ACC112 (cell line): ENCODE measurements around the gene NKX2-3.

Experiments used
- H2AFZ ChIP-seq: fragments of 200-600 bp; sonication (generic); one replicate; pipeline ENCODE4 v1.6.0; 2017; ENCODE audit warnings: antibody characterized with exemption, low read length; ENCODE audit not compliant: unreplicated experiment
- H3K27ac ChIP-seq: fragments of 200-600 bp; sonication (generic); 2 replicates; pipeline ENCODE4 v1.5.1; 2014; ENCODE audit warnings: low read depth, mild to moderate bottlenecking, antibody characterized with exemption, low read length, moderate library complexity
- H3K27me3 ChIP-seq: fragments of 200-600 bp; sonication (generic); 2 replicates; pipeline ENCODE4 v1.6.1; 2014; ENCODE audit warnings: mild to moderate bottlenecking, antibody characterized with exemption, low read length, moderate library complexity, mixed read lengths; ENCODE audit not compliant: insufficient read depth
- H3K36me3 ChIP-seq: fragments of 200-600 bp; sonication (generic); 2 replicates; pipeline ENCODE4 v1.6.1; 2016; ENCODE audit warnings: mild to moderate bottlenecking, antibody characterized with exemption, low read length, moderate library complexity, mixed read lengths; ENCODE audit not compliant: insufficient read depth
- H3K4me1 ChIP-seq: fragments of 200-600 bp; sonication (generic); one replicate; pipeline ENCODE4 v1.6.1; 2016; ENCODE audit warnings: low read length, mixed read lengths; ENCODE audit not compliant: insufficient read depth, unreplicated experiment, control insufficient read depth
- H3K4me3 ChIP-seq: fragments of 200-600 bp; sonication (generic); 2 replicates; pipeline ENCODE4 v1.5.1; 2014; ENCODE audit warnings: mild to moderate bottlenecking, low read depth, low read length
- H3K79me2 ChIP-seq: fragments of 200-600 bp; sonication (generic); one replicate; pipeline ENCODE4 v1.6.0; 2016; ENCODE audit warnings: low read length; ENCODE audit not compliant: control insufficient read depth, unreplicated experiment, insufficient read depth

The NKX2-3 gene

DNA sequence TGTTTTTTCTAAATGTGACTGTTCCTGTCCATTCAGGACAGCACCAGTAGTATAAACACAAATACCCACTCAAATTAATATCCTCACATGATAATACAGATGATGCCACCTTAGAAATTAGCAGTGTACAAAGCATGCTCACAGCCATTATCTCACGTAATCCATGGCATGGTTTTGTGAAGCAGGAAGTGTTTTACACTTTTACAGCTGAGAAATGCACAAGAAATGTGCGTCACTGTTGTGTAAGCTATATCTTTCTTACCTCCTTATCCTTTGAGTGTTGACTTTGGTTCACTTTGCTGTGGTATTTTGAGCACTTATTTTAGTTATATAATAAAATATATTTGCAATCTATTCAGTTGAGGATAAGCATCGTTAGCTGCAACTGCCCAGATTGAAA, 31.6 kb downstream of the NKX2-3 start:
- H3K27ac ChIP-seq, result no peak overlapping the region

DNA sequence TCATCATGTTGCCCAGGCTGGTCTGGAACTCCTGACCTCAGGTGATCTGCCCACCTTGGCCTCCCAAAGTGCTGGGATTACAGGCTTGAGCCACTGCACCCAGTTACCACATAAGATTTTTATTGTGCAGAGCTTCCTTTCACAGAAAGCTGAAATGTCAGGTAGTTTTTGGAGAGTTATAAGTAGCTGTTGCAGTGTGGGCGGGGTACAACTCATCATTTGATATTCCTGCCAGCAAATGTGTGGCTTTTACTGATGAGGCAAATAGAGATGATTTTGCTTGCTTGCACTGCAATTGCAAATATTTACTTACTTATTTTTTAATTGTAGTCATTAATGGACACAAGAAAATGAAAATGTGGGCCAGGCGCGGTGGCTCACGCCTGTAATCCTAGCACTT, 32.4 kb downstream of the NKX2-3 start:
- Histone ChIP-seq H3K4me1 (no peaks in the 10 kb centered on the region), H3K79me2 (no peaks in the 10 kb centered on the region), H3K27me3 (peaks cover 47% of the 10 kb centered on the region), H3K27ac (no peak overlapping the region), H3K36me3 (no peaks in the 10 kb centered on the region), H2AFZ (no peak overlapping the region), H3K4me3 (no peak overlapping the region)

More for the DNA sequence above, 31.6 kb downstream of the NKX2-3 start:
- peaks cover 39% of the 10 kb centered on the region for H3K27me3 ChIP-seq
- no peak overlapping the region for H3K4me3 ChIP-seq
- H3K4me1 ChIP-seq, result no peaks in the 10 kb centered on the region
- H2AFZ ChIP-seq, result no peak overlapping the region
- no peaks in the 10 kb centered on the region for H3K79me2 ChIP-seq
- H3K36me3 ChIP-seq, result no peaks in the 10 kb centered on the region

DNA sequence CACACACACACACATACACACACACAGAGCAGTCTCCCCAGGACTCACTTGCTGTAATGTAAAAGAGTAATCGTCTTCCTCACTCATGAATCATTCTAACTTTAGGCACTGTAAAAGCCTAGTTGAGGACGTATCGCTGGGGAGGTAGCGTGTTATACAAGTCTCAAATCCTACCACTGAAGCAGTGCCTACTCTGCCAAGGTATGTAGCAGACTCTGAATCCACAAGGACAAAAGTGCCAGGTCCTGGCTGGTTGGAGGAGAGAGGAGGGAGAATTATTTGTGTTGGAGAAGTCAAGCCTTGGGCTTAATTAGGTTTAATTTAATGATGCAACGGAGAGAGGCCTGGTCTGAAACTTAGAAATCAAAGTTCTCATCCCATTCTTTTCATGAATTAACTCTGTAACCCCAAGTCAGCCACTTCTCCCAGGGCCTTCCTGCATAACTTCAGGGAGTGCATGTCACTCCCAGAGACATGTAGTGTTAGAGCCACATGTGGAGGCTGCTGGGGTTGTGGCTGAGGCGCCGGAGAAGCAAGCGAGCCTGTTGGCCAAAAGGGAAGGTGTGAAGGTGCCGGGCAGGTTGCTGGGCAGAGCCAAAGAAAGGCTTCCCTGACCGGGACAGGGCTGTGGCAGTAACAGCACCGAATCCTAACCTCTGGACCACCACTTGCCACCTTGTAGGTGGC, 36.7 kb downstream of the NKX2-3 start:
- Histone ChIP-seq H3K27ac (no peak overlapping the region), H2AFZ (no peak overlapping the region), H3K27me3 (peaks cover 42% of the 10 kb centered on the region), H3K79me2 (no peaks in the 10 kb centered on the region), H3K4me3 (no peak overlapping the region), H3K4me1 (no peaks in the 10 kb centered on the region), H3K36me3 (no peaks in the 10 kb centered on the region)

DNA sequence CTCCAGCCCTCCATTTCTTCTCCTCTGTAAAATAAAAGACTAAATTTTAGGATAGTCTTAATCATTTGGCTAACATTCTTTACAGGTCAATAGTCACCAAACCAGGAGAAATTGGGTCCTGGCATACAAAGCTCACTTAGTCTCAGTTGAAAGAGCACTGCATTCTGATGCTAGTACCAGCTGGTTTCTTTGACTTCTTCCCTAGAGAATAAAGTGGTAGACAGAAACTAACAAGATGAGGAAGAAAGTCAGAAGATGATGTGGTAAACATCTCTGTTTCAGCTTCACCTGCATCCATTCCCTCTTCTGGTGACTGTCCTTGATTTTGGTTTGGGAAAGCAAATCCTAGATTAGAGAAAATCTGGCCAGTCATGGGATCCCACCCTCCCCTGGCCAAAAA, 37.2 kb downstream of the NKX2-3 start:
- H3K4me3 ChIP-seq, result no peak overlapping the region
- H3K79me2 ChIP-seq, result no peaks in the 10 kb centered on the region
- no peak overlapping the region for H3K27ac ChIP-seq
- no peaks in the 10 kb centered on the region for H3K36me3 ChIP-seq
- peaks cover 42% of the 10 kb centered on the region for H3K27me3 ChIP-seq
- H2AFZ ChIP-seq, result no peak overlapping the region
- H3K4me1 ChIP-seq, result no peaks in the 10 kb centered on the region

DNA sequence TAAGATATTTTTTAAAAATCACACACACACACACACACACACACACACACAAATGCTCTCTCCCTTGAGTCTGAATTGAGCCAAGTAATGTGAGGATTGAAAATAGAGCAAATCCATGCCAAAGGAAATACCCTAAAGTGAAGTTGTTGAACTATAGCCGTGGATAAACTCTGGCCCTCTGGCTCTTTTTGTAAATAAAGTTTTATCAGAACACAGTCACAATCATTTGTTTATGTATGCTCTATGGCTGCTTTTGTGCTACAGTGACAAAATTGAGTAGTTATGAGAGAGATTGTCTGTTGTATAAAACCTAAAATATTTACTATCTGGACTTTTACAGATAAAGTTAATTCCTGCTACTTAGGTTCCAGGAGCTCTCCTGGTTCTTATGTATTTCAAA, 39.1 kb downstream of the NKX2-3 start:
- Histone ChIP-seq H2AFZ (no peak overlapping the region), H3K27me3 (peaks cover 33% of the 10 kb centered on the region), H3K4me1 (no peaks in the 10 kb centered on the region), H3K79me2 (no peaks in the 10 kb centered on the region), H3K4me3 (no peak overlapping the region), H3K36me3 (no peaks in the 10 kb centered on the region), H3K27ac (no peak overlapping the region)

DNA sequence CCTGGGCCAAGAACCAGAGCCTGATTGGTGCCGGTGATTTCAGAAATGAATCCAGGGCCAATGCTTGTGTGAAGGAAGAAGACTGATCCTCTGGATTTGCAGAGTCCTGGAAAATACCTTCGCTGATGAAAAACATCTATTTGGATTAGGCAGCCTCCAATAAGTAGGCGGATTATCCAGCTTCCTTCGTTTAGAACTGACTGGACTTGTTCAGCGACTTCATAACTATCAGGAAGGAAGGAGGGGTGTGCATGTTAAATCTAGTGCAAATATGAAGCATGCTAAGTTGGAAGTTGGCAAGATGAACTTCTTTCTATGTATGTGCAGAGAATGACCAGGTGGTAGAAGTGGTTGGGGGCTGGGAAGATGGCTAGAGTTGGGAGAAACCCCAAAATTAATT, 41.0 kb downstream of the NKX2-3 start:
- H2AFZ ChIP-seq, result no peak overlapping the region
- H3K4me3 ChIP-seq, result no peak overlapping the region
- H3K4me1 ChIP-seq, result no peaks in the 10 kb centered on the region
- no peak overlapping the region for H3K27ac ChIP-seq
- peaks cover 45% of the 10 kb centered on the region for H3K27me3 ChIP-seq
- H3K36me3 ChIP-seq, result no peaks in the 10 kb centered on the region
- H3K79me2 ChIP-seq, result no peaks in the 10 kb centered on the region

DNA sequence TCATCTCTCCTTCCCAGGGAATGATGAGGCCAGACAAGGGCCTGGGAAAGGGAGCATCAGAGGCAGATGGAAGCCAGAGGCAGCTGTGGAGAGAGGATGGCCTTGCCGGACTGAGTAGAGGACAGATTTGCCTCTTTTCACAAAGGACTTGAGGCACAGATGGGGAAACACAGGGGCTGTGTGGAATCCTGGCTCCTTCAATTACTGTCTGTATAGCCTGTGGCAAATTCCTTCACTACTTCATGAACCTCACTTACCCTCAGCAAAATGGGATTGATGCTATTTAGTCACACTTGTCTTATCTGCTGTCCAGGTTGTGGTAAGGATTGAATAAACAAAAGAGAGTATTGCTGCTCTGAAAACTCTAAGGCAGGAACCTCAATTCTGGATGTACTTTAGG, 47.2 kb downstream of the NKX2-3 start:
- Histone ChIP-seq H3K4me1 (no peaks in the 10 kb centered on the region), H3K4me3 (no peak overlapping the region), H3K36me3 (no peaks in the 10 kb centered on the region), H2AFZ (no peak overlapping the region), H3K27me3 (peaks cover 43% of the 10 kb centered on the region), H3K79me2 (no peaks in the 10 kb centered on the region), H3K27ac (no peak overlapping the region)

DNA sequence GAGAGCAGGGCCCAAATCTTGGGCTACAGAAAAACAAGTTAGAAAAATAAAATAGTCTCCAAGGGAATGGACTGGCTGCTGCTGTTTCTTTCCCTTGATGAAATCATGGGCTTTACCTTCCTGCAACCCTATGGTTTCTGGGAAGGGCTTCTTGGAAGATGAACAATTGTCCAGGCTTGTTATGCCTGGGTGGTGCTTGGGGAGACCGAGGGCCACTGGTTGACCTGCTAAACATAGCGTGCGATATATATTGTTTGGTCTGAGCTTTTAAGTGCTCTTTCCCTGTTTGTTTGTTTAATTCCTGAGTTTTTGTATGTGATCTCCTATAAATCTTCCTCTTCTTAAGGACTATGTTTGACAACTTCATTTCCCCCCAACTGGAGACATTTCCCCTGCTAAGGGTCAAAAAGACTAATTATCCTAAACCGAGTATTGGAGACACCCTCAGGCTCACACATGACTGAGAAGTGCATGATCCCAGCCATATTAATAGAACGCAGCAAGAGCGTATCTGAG, 49.6 kb downstream of the NKX2-3 start:
- Histone ChIP-seq H3K4me3 (no peak overlapping the region), H3K79me2 (no peaks in the 10 kb centered on the region), H3K36me3 (no peaks in the 10 kb centered on the region), H3K27me3 (peaks cover 47% of the 10 kb centered on the region), H3K4me1 (no peaks in the 10 kb centered on the region), H2AFZ (no peak overlapping the region), H3K27ac (no peak overlapping the region)

DNA sequence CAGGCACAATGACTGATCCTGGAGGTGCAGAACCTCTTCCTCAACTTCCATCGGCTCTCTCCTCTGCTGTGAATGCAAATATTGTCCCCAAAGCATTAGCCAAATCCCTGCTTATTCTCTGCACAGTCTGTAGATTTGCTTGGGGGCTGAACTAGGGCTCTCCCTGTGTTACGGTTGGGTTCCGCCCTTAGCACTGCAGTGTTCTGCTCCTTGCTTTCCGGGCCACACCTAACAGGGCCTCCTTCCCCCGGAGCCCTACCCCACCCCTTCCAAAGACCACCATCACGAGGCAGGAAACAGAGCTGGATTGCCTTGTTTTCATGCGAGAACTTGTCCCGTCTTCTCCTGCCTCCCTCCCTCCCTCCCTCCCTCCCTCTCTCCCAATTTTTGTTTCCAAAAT, 50.9 kb downstream of the NKX2-3 start:
- Histone ChIP-seq H3K4me1 (no peaks in the 10 kb centered on the region), H3K27me3 (peaks cover 35% of the 10 kb centered on the region), H3K36me3 (no peaks in the 10 kb centered on the region), H3K79me2 (no peaks in the 10 kb centered on the region), H2AFZ (no peak overlapping the region), H3K27ac (no peak overlapping the region), H3K4me3 (no peak overlapping the region)
